Uterus (tissue), 2 donors: ENCODE data around the gene CLEC17A.

Source experiments
- CTCF ChIP-seq, 4 experiments: fragments of 200-600 bp in 2 of 4; fragments of 450-650 bp in 2 of 4; sonication (generic) in 2 of 4; IDR thresholded peaks; one replicate each; pipeline ENCODE4 v1.5.1; 2016 to 2019; ENCODE audit warnings: antibody characterized with exemption in 4 of 4, mild to moderate bottlenecking in 2 of 4, moderate library complexity in 1 of 4
- POLR2A ChIP-seq, 2 donors: fragments of 450-650 bp; IDR thresholded peaks; one replicate each; pipeline ENCODE4 v1.6.1; 2016; ENCODE audit warnings: antibody characterized with exemption in 2 of 2, mild to moderate bottlenecking in 1 of 2, moderate library complexity in 1 of 2

- TF ChIP-seq CTCF (IDR thresholded peaks at IDR 0.05) (no peak), POLR2A (IDR thresholded peaks at IDR 0.05) (no peak)
These were observed 6.5 kb upstream of the CLEC17A start for GRCh38 chr19:14576363-14576762.
